K562 (cell line): Measurements from ENCODE around the gene PTRH2.

Experiments
- EZH2 ChIP-seq: IDR thresholded peaks from 2 replicates; pipeline ENCODE4 v1.6.1; 2012; ENCODE audit warnings: low read depth, mild to moderate bottlenecking, inconsistent platforms, low read length, borderline replicate concordance
- MXI1 ChIP-seq: IDR thresholded peaks from 2 replicates; pipeline ENCODE4 v1.6.1; 2011; ENCODE audit warnings: low read depth, mild to moderate bottlenecking, improper control_type of control experiment, low read length
- NR2C2 ChIP-seq, 2 experiments: fragments of 200-800 bp in 1 of 2; sonication (Bioruptor generic) in 1 of 2; sonication (generic) in 1 of 2; formaldehyde crosslinking in 1 of 2; IDR thresholded peaks; 2 replicates each; pipeline versions ENCODE4 v1.6.1 to v1.8.0; 2016 to 2022; ENCODE audit warnings: mild to moderate bottlenecking in 1 of 2, missing compliant biosample characterization in 1 of 2, missing genetic modification characterization in 1 of 2, missing genetic modification reagents in 1 of 2
- NR3C1 ChIP-seq: sonication (generic); formaldehyde crosslinking; IDR thresholded peaks from 2 replicates; pipeline ENCODE4 v1.8.1; 2022; ENCODE audit warnings: missing genetic modification reagents
- RFX5 ChIP-seq: IDR thresholded peaks from 2 replicates; pipeline ENCODE4 v1.6.1; 2011; ENCODE audit warnings: low read depth, mild to moderate bottlenecking, improper control_type of control experiment, low read length
- STAG1 ChIP-seq: sonication (generic); formaldehyde crosslinking; IDR thresholded peaks from 2 replicates; pipeline ENCODE4 v1.5.0; 2020; ENCODE audit warnings: missing genetic modification reagents, borderline replicate concordance
- SUPT5H ChIP-seq: fragments of 450-650 bp; IDR thresholded peaks from 2 replicates; pipeline ENCODE4 v1.6.1; 2016
- TBL1XR1 ChIP-seq, 2 experiments: IDR thresholded peaks; 2 replicates each; pipeline ENCODE4 v1.6.1; 2012; ENCODE audit warnings: improper control_type of control experiment in 2 of 2, low read length in 2 of 2, mild to moderate bottlenecking in 1 of 2
- TEAD2 ChIP-seq: fragments of 450-650 bp; IDR thresholded peaks from 2 replicates; pipeline ENCODE4 v1.6.1; 2016; ENCODE audit warnings: missing genetic modification characterization, control low read depth, missing compliant biosample characterization
- ZBTB26 ChIP-seq: fragments of 450-650 bp; formaldehyde crosslinking; IDR thresholded peaks from 2 replicates; pipeline ENCODE4 v1.4.0; 2022; ENCODE audit warnings: missing genetic modification characterization
- ZNF41 ChIP-seq: fragments of 250-450 bp; sonication (Bioruptor Pico); conservative IDR thresholded peaks from 2 replicates; pipeline ENCODE4 v1.4.0; 2020; ENCODE audit warnings: mild to moderate bottlenecking
- ZZZ3 ChIP-seq: fragments of 450-650 bp; IDR thresholded peaks from 2 replicates; pipeline ENCODE4 v1.6.1; 2016; ENCODE audit warnings: antibody characterized with exemption, mild to moderate bottlenecking, moderate library complexity

DNA sequence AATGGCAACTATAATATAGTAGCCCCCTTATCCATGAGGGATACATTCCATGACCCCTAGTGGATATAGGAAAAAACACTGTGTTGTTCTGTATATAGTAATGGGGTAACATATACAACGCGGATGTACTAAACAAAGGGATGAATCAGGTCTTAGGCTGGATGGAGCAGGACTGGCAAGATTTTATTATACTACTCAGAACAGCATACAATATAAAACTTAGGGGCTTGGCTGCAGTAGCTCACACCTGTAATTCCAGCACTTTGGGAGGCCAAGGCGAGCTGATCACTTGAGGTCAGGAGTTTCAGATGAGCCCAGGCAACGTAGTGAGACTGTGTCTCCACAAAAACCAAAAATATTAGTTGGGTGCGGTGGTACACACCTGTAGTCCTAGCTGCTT is 27.0 kb upstream of the PTRH2 start:
- TF ChIP-seq NR2C2 (CRISPR knock-in tag; IDR thresholded peaks at IDR 0.05) (no peak), NR2C2 (tag; IDR thresholded peaks at IDR 0.05) (no peak), EZH2 (no peak), NR3C1 (CRISPR knock-in tag) (no peak), MXI1 (no peak), RFX5 (no peak), SUPT5H (no peak), ZNF41 (CRISPR knock-in tag) (no peak), ZBTB26 (CRISPR knock-in tag) (no peak), STAG1 (CRISPR knock-in tag) (no peak), TEAD2 (tag) (no peak), ZZZ3 (no peak), TBL1XR1 (IDR thresholded peaks at IDR 0.05; ENCODE audit: low read length in 2 of 2) (no peak)
